Common myeloid progenitor, CD34-positive (primary cell): ENCODE results near the gene MRPL14.
A peak's percentile ranks its signal among the peaks of the same experiment; 100 is the strongest.
"Not testable (repeated sequence)": the region's sequence is repeated elsewhere in the genome, so short reads cannot be mapped to it uniquely, and the experiment has no call there.

ENCODE experiments used
- CTCF ChIA-PET: fragments of 350-600 bp; sonication (Branson Sonifier 250); formaldehyde crosslinking; loops from one replicate; lab custom pipeline; 2021; ENCODE audit warnings: antibody characterized with exemption; lab: Charles Lee
- POLR2A ChIA-PET: fragments of 350-600 bp; sonication (Branson Sonifier 250); formaldehyde crosslinking; loops from one replicate; lab custom pipeline; 2021; ENCODE audit warnings: antibody characterized with exemption; lab: Charles Lee
- DNase-seq, 3 donors: peaks; one replicate each; pipeline versions ENCODE4 v3.0.0 to v3.0.0-alpha.2; 2013
- H3K27ac ChIP-seq, 2 experiments: 1 replicate in 1 of 2; 2 replicates in 1 of 2; pipeline ENCODE4 v1.7.0; 2013; ENCODE audit warnings: inconsistent platforms in 2 of 2, low read length in 2 of 2, mild to moderate bottlenecking in 2 of 2, low read depth in 1 of 2, moderate library complexity in 1 of 2; ENCODE audit not compliant: severe bottlenecking in 2 of 2, insufficient read depth in 1 of 2, poor library complexity in 1 of 2
- H3K27me3 ChIP-seq, 5 experiments: replicated peaks in 2 of 5; 1 replicate in 3 of 5; 2 replicates in 2 of 5; pipeline versions ENCODE4 v1.6.1 to v1.7.0; 2013; ENCODE audit warnings: low read length in 4 of 5, mild to moderate bottlenecking in 2 of 5, moderate library complexity in 2 of 5, inconsistent platforms in 1 of 5; ENCODE audit not compliant: insufficient read depth in 5 of 5, control insufficient read depth in 4 of 5
- H3K36me3 ChIP-seq, 4 experiments: 1 replicate in 2 of 4; 2 replicates in 2 of 4; pipeline versions ENCODE4 v1.6.1 to v1.7.0; 2013; ENCODE audit warnings: low read length in 3 of 4, control low read depth in 1 of 4, mild to moderate bottlenecking in 1 of 4; ENCODE audit not compliant: control insufficient read depth in 4 of 4, insufficient read depth in 4 of 4
- H3K4me1 ChIP-seq, 4 experiments: 1 replicate in 3 of 4; 2 replicates in 1 of 4; pipeline versions ENCODE4 v1.6.1 to v1.7.1; 2013; ENCODE audit warnings: low read length in 3 of 4, mild to moderate bottlenecking in 3 of 4, control low read depth in 1 of 4, inconsistent platforms in 1 of 4, moderate library complexity in 1 of 4; ENCODE audit not compliant: control insufficient read depth in 4 of 4, insufficient read depth in 4 of 4; ENCODE audit errors: control extremely low read depth in 1 of 4
- H3K4me3 ChIP-seq, 7 experiments: 1 replicate in 4 of 7; 2 replicates in 3 of 7; pipeline versions ENCODE4 v1.5.1 to v1.7.0; 2013; ENCODE audit warnings: mild to moderate bottlenecking in 7 of 7, low read length in 6 of 7, moderate library complexity in 6 of 7, inconsistent platforms in 2 of 7, low read depth in 2 of 7, control low read depth in 1 of 7; ENCODE audit not compliant: insufficient read depth in 4 of 7, control insufficient read depth in 1 of 7; ENCODE audit errors: extremely low read depth in 1 of 7
- H3K9me3 ChIP-seq, 5 experiments: 1 replicate in 4 of 5; 2 replicates in 1 of 5; pipeline versions ENCODE4 v1.6.1 to v1.7.1; 2013; ENCODE audit warnings: low read length in 4 of 5, mild to moderate bottlenecking in 2 of 5, inconsistent platforms in 1 of 5, low read depth in 1 of 5, moderate library complexity in 1 of 5; ENCODE audit not compliant: control insufficient read depth in 4 of 5, insufficient read depth in 2 of 5; ENCODE audit errors: control extremely low read depth in 1 of 5
- WGBS: methylation state at CpG from one replicate; pipeline ENCODE4 v1.1.5; 2013; ENCODE audit not compliant: insufficient coverage; 5-methylcytosine and 5-hydroxymethylcytosine counted together

The MRPL14 gene

GRCh38 chr6:44096612-44097011 lies 30.6 kb downstream of the MRPL14 start:
- POLR2A ChIA-PET: interaction anchor here (0.5 to 1.0 kb wide), 2 partner anchors 111 to 211 kb away, joined by 3 to 4 read pairs; no protein-coding TSS in a partner anchor
- Histone ChIP-seq H3K36me3 (peaks cover 0 to 5% (median 2%) of the 10 kb centered on the region in 4 experiments), H3K27me3 (no peaks in the 10 kb centered on the region), H3K4me3 (no peak overlapping the region), H3K27ac (no peak overlapping the region), H3K9me3 (no peaks in the 10 kb centered on the region), H3K4me1 (peaks cover 0 to 10% (median 8%) of the 10 kb centered on the region in 4 experiments)
- CTCF ChIA-PET: interaction anchor here (0.6 to 10.8 kb wide), 18 partner anchors 10 to 241 kb away, joined by 3 to 128 read pairs (median 6); no protein-coding TSS in a partner anchor
- WGBS: 7% methylated on average over 2 of the region's 3 CpGs
- DNase-seq: peak; percentile 69 to 85 (median 79)

- POLR2A ChIA-PET: interaction anchor here (1.0 kb wide), 1 partner anchor 142 kb away, joined by 3 read pairs; no protein-coding TSS in a partner anchor
Measured at GRCh38 chr6:44095243-44095623, 32.0 kb downstream of the MRPL14 start.

GRCh38 chr6:44094403-44095242 lies 32.6 kb downstream of the MRPL14 start:
- H3K4me1 ChIP-seq: peaks cover 0 to 10% (median 7%) of the 10 kb centered on the region in 4 experiments
- H3K27ac ChIP-seq: no peak overlapping the region
- POLR2A ChIA-PET: interaction anchor here (1.0 kb wide), 1 partner anchor 143 kb away, joined by 3 read pairs; no protein-coding TSS in a partner anchor
- CTCF ChIA-PET: interaction anchor here (0.8 to 10.8 kb wide), 14 partner anchors 10 to 243 kb away, joined by 3 to 128 read pairs (median 6); no protein-coding TSS in a partner anchor
- peaks cover 0 to 4% (median under 1%) of the 10 kb centered on the region in 4 experiments for H3K36me3 ChIP-seq
- H3K4me3 ChIP-seq: no peak overlapping the region
- no peaks in the 10 kb centered on the region for H3K27me3 ChIP-seq
- DNase-seq: peak in 2 of 3 donors; percentile 46 to 64
- H3K9me3 ChIP-seq: no peaks in the 10 kb centered on the region
- WGBS: 64% methylated on average over 10 of the region's 10 CpGs

More at GRCh38 chr6:44095243-44095623, 32.0 kb downstream of the MRPL14 start:
- H3K27me3 ChIP-seq, H3K27ac ChIP-seq, H3K9me3 ChIP-seq, DNase-seq, H3K4me3 ChIP-seq, H3K36me3 ChIP-seq: not testable (repeated sequence)
- WGBS: 84% methylated on average over 6 of the region's 6 CpGs
- H3K4me1 ChIP-seq: peaks cover 0 to 10% (median 7%) of the 10 kb centered on the region in 4 experiments
- CTCF ChIA-PET: interaction anchor here (0.8 to 10.8 kb wide), 16 partner anchors 15 to 242 kb away, joined by 3 to 128 read pairs (median 6); no protein-coding TSS in a partner anchor

GRCh38 chr6:44093750-44094402 lies 33.4 kb downstream of the MRPL14 start:
- CTCF ChIA-PET: interaction anchor here (0.8 to 10.8 kb wide), 10 partner anchors 9 to 274 kb away, joined by 3 to 128 read pairs (median 8); no protein-coding TSS in a partner anchor
- H3K9me3 ChIP-seq: no peaks in the 10 kb centered on the region
- DNase-seq: no peak
- H3K27me3 ChIP-seq: no peaks in the 10 kb centered on the region
- peaks cover 0 to 10% (median 7%) of the 10 kb centered on the region in 4 experiments for H3K4me1 ChIP-seq
- H3K36me3 ChIP-seq: no peaks in the 10 kb centered on the region
- POLR2A ChIA-PET: interaction anchor here (1.0 kb wide), 1 partner anchor 143 kb away, joined by 3 read pairs; no protein-coding TSS in a partner anchor
- WGBS: 95% methylated on average over 5 of the region's 6 CpGs
- no peak overlapping the region for H3K4me3 ChIP-seq
- no peak overlapping the region for H3K27ac ChIP-seq

- 93% methylated on average over 3 of the region's 5 CpGs for WGBS
- H3K27ac ChIP-seq: no peak overlapping the region
- CTCF ChIA-PET: interaction anchor here (0.8 to 1.7 kb wide), 3 partner anchors 8 to 273 kb away, joined by 3 to 4 read pairs (median 4); no protein-coding TSS in a partner anchor
- no peak overlapping the region for H3K4me3 ChIP-seq
- POLR2A ChIA-PET: no interaction called here
- no peak for DNase-seq
- H3K4me1 ChIP-seq: peaks cover 0 to 10% (median 7%) of the 10 kb centered on the region in 4 experiments
- H3K9me3 ChIP-seq: no peaks in the 10 kb centered on the region
- H3K27me3 ChIP-seq: no peaks in the 10 kb centered on the region
- no peaks in the 10 kb centered on the region for H3K36me3 ChIP-seq
Measured at GRCh38 chr6:44093066-44093465, 34.2 kb downstream of the MRPL14 start.

- peaks cover 0 to 9% (median 7%) of the 10 kb centered on the region in 4 experiments for H3K4me1 ChIP-seq
- H3K36me3 ChIP-seq: no peaks in the 10 kb centered on the region
- no peak overlapping the region for H3K4me3 ChIP-seq
- ChIA-PET POLR2A (no interaction called here), CTCF (interaction anchor here (1.0 to 1.2 kb wide), 4 partner anchors 9 to 80 kb away, joined by 3 to 4 read pairs (median 3); no protein-coding TSS in a partner anchor)
- no peaks in the 10 kb centered on the region for H3K9me3 ChIP-seq
- no peaks in the 10 kb centered on the region for H3K27me3 ChIP-seq
- DNase-seq: no peak
- WGBS: 90% methylated on average over 2 of the region's 7 CpGs
- H3K27ac ChIP-seq: no peak overlapping the region
Measured at GRCh38 chr6:44091981-44092884, 35.0 kb downstream of the MRPL14 start.
